SK-MEL-5 (cell line): ENCODE data around the gene SOCS1. TPM values are rescaled to one million over a fixed set of nuclear protein-coding genes. Genes with fewer than 3 reads are reported as not detected.

ENCODE experiments used
- DNase-seq: peaks from one replicate; pipeline ENCODE4 v3.0.0-alpha.2; 2016; ENCODE audit warnings: low read depth, low spot score
- in situ Hi-C: cut with HindIII; loops from 2 replicates; pipeline ENCODE4 v1.10.0; 2016; ENCODE audit warnings: low sequenced_read_pairs, high pct_unique_total_duplicates, low pct_unique_long_range_greater_than_20kb
- total RNA-seq: library from RNA; depleted of rRNA; stranded (reverse); fragments of >200 nt; shearing (Covaris generic); gene quantifications from 2 replicates; pipeline ENCODE4 v1.2.3, GENCODE V29; 2014

Gene SOCS1
- total RNA-seq, 1 experiment from 2014 or later, result 1.1 TPM

DNA sequence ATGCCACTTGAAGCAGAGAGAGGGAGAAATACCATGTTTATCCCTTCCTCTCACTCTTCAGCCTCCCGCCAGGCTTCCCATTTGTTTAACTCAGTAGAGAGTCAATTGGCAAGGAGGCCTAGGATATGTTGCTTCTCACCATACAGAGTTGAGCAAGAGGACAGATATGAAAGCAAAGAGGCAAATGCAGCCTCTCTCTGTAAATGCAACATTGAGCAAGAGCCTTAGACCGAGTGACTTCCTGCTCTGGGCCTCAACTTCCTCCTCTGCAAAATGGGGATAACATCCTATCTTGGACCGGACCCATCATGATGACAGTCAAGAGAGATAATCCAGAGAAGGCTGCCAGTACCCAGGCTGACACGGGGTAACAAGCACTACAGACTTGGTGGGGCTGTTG, 36.8 kb downstream of the SOCS1 start:
- in situ Hi-C loops, result no loop called here

GRCh38 chr16:11218604-11218962, 37.4 kb downstream of the SOCS1 start:
- in situ Hi-C loops, result no loop called here
- DNase-seq, result peak; percentile 18

More for the DNA sequence above, 36.8 kb downstream of the SOCS1 start:
- no peak for DNase-seq

- in situ Hi-C loops, result no loop called here
- no peak for DNase-seq
These were observed 38.1 kb downstream of the SOCS1 start for GRCh38 chr16:11217651-11218603.

DNA sequence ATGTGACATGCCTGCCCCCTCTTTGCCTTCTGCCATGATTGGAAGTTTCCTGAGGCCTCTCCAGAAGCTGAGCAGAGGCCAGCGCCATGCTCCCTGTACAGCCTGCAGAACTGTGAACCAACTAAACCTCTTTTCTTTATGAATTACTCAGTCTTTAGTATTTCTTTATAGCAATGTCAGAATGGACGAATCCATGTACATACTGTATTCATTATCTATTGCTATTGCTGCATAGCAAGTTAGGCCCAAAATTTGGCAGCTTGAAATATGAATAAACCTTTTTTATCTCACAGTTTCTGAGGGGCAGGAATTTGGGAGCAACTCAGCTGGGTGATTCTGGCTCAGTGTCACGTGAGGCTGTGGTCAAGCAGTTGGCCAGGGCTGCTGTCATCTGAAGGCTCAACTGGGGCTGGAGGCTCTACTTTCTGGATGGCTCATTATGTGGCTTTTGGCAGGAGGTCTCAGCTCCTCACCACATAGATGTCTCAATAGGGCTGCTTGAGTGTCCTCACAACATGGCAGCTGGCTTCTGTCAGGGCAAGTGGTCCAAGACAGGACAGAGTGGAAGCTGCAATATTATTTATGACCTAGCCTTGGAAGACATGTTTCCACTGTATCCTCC, 40.0 kb downstream of the SOCS1 start:
- in situ Hi-C loops, result no loop called here
- no peak for DNase-seq

GRCh38 chr16:11213799-11214198, 42.2 kb downstream of the SOCS1 start:
- in situ Hi-C loops, result no loop called here
- DNase-seq, result no peak

DNA sequence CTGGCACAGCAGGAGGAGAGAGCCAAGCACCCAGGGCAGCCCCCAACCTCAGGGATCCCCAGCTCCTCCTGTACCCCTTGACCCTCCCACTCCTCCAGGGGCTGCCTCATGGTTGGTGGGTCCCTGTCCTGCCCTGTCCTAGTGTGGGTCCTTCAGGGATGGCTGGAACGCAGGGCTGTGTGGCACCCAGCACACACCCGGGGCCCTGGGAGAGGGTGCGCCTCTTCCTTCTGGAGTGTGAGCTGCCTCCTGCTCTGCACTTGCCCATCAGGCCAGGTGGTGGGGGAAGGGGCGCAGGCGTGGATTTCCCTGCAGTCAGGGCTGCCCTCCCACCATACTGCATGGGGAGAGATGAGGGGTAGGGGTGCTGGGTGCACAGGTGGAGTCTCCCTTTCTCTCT, 42.6 kb downstream of the SOCS1 start:
- in situ Hi-C loops, result no loop called here
- DNase-seq, result no peak

GRCh38 chr16:11212798-11213196, 43.2 kb downstream of the SOCS1 start:
- in situ Hi-C loops, result no loop called here
- no peak for DNase-seq

- no peak for DNase-seq
- in situ Hi-C loops, result no loop called here
These were observed 43.8 kb downstream of the SOCS1 start for GRCh38 chr16:11211977-11212797.

DNA sequence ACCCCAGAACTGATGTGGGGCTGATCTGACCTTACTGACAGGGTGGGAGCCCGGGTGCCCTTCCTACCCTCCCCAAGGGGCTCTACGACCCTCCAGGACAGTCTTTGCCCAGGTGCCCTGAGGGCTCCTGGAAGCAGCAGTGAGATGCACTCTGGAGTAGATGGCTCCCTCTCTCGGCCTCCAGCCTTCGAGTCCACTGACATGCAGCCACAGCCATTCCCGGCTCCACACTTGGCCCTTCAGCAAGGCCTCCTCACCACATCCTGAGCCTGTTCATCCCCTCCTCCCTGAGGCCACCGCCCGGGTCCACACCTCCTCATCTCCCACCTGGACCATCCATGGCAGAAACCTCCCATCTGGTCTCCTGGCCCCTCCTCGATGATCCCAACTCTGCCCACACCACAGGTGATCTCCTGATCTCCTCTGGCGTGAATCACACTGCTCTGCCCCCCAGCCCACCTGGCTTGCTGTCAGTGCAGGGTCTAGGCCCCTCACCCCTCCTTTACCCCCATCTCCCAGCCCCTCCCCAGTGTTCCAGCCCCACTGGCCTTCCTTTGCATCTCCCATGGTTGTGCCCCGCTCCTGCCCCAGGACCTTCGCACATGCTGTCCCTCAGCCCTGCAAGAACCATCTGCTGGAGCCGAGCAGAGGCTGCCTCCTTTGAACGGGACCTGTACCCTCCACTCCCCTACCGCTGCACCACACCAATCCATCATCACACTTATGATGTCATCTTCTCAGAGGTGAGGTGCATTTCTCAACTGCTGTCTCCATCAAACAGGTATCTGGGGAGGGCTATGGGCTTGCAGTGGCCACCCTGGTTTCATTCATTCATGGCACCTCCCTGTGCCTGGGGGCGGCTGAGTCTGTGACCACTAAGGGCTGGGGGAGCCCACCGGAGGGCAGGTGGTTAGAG, 44.7 kb downstream of the SOCS1 start:
- peak; percentile 35 for DNase-seq
- in situ Hi-C loops, result no loop called here

GRCh38 chr16:11210260-11210659, 45.7 kb downstream of the SOCS1 start:
- no peak for DNase-seq
- in situ Hi-C loops, result no loop called here

DNA sequence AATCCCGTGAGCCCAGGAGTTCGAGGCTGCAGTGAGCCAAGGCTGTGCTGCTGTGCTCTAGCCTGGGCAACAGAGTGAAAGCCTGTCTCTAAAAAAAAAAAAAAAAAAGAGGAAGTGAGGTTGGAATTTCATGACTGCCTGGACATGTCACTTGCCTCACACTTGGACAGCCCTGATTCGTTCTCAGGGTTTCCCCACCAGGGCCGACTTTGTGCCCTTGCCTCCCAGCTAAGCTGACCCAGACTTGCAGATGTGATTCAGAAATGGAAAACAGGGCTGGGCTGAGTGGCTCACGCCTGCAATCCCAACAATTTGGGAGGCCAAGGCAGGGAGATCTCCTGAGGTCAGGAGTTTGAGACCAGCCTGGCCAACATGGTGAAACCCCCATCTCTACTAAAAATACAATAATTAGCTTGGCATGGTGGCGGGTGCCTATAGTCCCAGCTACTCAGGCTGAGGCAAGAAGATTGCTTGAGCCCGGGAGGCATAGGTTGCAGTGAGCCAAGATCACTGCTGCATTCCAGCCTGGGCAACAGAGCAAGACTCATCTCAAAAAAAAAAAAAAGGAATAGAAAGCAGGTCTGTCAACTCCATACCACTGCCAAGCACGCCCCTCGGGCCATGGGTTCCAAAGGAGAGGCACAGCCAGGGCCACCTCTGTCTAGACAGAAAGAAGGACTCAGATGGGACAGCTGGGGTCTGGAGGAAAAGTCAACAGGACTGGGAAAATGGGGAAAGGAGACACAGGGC, 46.9 kb downstream of the SOCS1 start:
- no peak for DNase-seq
- in situ Hi-C loops, result no loop called here

DNA sequence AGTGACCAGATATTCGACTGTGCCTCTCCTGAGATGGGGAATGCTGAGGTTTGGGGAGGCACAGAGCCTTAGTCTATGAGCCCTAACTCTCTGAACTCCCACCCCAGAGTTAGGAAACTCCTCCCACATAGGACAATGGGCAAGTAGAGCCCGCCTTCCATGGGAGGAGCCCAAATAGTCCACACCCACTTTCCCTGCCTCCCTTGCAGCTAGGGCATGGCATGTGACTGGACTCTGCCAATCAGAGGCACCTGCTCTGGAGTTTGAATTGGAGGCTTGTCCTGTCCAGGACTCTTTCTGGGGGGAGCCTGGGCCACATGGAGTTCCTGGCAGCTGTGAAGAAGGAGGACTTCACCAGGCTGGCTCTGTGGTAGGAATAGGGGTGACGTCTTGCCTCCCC, 48.4 kb downstream of the SOCS1 start:
- no peak for DNase-seq
- in situ Hi-C loops, result no loop called here

GRCh38 chr16:11205754-11206581, 50.0 kb downstream of the SOCS1 start:
- in situ Hi-C loops, result no loop called here
- no peak for DNase-seq

GRCh38 chr16:11205065-11205699, 50.8 kb downstream of the SOCS1 start:
- in situ Hi-C loops, result no loop called here

GRCh38 chr16:11204513-11205047, 51.4 kb downstream of the SOCS1 start:
- in situ Hi-C loops, result no loop called here
- DNase-seq, result no peak

More at GRCh38 chr16:11205065-11205699, 50.8 kb downstream of the SOCS1 start:
- DNase-seq, result no peak
